Measurements from ENCODE around the gene BICC1.

DNA sequence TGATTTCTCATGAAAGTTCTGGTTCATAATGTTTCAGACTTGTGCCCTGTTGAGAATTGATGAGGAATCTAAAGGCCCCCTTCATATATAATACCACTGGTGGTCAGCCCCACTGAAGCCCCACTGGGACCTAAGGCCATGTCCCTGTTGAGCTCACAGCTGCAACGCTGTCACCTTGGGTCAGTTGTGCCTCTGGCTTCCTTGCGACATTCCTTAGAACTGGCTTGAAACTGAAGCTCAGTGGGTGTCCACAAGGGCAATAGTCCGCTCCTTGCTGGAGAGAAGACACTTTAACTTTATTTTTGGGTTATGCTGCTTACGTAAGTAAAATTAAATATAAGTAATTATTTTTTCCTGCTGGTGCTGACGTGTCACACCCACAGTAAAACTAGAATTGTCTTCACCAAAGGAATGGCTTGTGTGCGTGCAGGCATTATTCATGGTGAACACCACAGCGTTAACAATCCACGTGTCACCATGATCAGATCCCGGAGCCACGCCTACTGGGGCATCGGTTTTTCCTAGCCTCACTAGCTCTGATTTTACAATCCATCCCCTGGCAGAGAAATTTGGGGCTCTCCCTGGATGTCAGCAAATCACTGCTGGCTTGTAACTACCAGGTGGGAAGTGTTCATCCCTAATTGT, 66.5 kb downstream of the BICC1 start:
- TF ChIP-seq POLR2AphosphoS5 (IDR thresholded peaks at IDR 0.05; ENCODE audit: low read depth, low read length) (no peak), TAF1 (IDR thresholded peaks at IDR 0.05; ENCODE audit: borderline replicate concordance, insufficient read depth, low read length) (no peak), REST (IDR thresholded peaks at IDR 0.05; ENCODE audit: insufficient read depth in 1 of 2, low read depth in 2 of 2, low read length in 2 of 2) (no peak), SIN3A (IDR thresholded peaks at IDR 0.05; ENCODE audit: borderline replicate concordance, insufficient read depth, low read length) (no peak), FOXP2 (optimal IDR thresholded peaks at IDR 0.05; ENCODE audit: borderline replicate concordance, extremely low read depth, extremely low read length, insufficient read depth) (no peak)
